ENCODE data around the gene DES.
"Not testable (repeated sequence)": the region's sequence is repeated elsewhere in the genome, so short reads cannot be mapped to it uniquely, and the experiment has no call there.

The DES gene

DNA sequence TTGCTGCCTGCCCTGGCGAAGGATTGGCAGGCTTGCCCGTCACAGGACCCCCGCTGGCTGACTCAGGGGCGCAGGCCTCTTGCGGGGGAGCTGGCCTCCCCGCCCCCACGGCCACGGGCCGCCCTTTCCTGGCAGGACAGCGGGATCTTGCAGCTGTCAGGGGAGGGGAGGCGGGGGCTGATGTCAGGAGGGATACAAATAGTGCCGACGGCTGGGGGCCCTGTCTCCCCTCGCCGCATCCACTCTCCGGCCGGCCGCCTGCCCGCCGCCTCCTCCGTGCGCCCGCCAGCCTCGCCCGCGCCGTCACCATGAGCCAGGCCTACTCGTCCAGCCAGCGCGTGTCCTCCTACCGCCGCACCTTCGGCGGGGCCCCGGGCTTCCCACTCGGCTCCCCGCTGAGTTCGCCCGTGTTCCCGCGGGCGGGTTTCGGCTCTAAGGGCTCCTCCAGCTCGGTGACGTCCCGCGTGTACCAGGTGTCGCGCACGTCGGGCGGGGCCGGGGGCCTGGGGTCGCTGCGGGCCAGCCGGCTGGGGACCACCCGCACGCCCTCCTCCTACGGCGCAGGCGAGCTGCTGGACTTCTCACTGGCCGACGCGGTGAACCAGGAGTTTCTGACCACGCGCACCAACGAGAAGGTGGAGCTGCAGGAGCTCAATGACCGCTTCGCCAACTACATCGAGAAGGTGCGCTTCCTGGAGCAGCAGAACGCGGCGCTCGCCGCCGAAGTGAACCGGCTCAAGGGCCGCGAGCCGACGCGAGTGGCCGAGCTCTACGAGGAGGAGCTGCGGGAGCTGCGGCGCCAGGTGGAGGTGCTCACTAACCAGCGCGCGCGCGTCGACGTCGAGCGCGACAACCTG lies at the start of gene DES:
TSS of gene DES (plus strand) at position 223 of the 857 bp plus-strand sequence. CDS start at position 309, 86 bp downstream.
- DNase-seq (ENCODE audit: low read depth in 1 of 2, low spot score in 1 of 2) = no peak

DNA sequence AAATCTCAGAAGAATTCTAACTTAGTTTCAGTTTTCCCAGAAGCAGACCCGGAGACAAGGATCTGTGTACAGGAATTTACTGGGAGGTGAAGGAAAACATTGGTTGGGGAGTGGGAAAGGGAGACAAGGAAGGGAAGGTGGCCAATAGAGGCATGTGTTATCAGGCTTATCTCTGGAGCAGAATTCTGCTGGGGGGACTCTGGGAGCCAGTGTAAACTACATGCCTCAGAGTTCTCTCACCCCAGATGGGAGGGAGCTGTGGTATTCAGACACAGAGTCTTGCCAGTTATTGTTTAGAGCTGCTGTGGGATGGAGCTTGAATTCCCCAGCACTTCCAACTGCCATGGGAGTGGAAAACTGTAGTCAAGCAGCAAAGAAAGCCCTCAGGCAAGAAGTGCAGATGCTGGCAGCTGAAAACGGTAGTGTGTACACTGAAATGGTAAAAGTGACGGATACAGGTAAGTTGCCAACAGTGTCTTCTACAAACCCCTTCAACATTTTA lies 49.4 kb upstream of the DES start:
- DNase-seq (ENCODE audit: low read depth in 1 of 2, low spot score in 1 of 2) = no peak

DNA sequence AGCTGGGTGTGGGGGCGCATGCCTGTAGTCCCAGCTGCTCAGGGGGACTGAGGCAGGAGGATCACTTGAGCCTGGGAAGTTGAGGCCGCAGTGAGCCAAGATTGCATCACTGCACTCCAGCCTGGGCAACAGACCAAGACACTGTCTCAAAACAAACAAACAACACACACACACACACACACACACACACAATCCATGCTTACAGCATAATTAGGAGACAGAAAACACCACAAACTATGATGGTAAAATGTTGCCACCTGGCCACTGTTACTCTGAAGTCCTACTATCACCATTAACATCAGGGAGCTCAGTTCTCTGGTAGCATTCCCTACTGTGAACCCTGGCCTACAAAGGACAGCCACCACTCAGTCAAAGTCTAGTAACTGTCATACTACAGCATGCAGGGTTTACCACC lies 48.7 kb upstream of the DES start:
- no peak for DNase-seq (ENCODE audit: low read depth in 1 of 2, low spot score in 1 of 2)

DNA sequence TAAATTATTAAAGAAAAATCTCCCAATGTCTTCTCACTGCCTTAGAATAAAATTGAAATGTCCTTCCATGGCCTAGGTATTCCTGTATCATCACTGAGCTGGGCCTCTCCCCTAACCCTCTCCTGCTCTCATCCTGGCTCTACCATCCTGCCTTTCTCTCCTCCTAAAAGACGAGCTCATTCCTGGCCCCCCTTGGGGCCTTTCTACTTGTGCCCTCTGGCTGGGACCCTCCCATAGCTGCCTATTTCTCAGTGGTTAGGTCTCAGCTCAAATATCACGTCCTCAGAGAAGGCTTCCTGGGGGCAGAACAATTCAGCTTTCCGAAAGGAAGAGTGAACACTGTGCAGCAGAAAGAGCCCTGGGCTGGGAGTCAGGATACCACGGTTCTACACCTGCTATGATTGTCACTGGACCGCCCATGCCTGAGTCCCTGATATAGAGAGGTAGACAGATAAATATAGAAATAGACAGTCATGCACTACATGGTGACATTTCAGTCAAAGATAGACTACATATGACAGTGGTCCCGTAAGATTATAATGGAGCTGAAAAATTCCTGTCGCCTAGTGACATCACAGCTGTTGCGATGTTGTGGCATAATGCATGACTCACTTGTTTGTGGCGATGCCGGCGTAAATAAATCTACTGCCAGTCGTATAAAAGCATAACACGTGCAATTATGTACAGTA lies 39.9 kb upstream of the DES start:
- DNase-seq (ENCODE audit: low read depth in 1 of 2, low spot score in 1 of 2) = no peak

DNA sequence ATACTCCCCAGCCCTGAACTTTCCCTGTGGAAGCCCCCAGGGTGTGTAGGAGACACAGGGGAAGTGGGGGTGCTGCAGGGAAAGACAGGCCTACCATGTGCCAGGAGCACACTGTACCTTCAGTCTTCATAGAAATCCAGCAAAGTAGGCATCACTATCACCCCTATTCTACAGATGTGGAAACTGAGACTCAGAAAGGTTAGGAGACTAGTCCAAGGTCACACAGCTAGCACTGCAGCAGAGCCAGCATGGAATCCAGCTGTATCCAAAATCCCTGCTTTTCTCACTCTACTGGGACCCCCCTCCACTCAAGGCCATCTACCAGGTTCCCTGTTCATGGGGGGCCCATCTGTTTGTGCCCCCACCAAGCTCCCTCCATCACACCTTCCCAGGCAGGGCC lies 37.3 kb upstream of the DES start:
- no peak for DNase-seq (ENCODE audit: low read depth in 1 of 2, low spot score in 1 of 2)

DNA sequence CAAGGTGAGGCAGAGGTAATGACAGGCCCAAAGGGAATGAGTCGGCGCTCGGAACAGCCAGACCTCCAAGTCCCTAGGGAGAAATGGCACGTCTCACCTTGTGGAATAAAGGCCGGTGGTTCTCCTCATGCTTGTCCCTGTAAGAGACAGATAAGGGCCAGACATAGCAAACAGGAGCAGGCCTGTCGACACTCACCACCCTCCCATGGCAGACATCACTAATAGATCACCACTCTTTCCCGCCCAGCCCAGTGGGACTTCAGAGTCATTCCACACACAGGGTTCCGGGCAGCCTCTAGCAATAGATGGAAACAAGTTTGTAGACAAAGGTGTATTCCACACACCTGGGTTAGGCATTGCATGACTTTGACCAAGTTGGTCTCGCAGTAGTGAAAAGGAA lies 36.7 kb upstream of the DES start:
- DNase-seq (ENCODE audit: low read depth in 1 of 2, low spot score in 1 of 2) = no peak

DNA sequence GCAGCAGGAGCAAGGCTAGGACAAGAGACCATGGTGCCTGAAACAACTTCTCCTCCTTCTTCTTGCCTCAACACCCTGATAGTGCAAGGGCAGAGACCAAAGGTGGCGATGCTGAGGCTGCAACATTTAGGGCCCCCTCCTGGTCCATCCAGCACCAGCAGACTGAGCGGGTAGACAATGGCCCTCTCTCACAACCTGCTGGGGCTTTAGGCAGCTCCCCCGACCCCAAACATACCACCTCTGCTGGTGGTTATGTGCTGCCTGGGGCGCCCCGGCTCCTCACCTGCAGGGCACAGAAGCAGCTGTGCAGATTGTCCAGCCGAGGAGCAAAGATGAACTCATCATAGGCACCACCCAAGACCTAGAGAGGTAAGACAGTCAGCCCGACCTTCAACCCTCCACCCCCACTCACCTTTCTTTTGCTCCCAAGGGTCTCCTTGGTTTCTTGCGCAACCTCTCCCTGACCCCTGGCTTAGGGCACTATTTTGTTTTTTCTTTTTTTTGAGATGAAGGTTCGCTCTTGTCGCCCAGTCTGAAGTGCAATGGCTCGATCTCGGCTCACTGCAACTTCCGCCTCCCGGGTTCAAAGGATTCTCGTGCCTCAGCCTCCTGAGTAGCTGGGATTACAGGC lies 34.0 kb upstream of the DES start:
- no peak for DNase-seq (ENCODE audit: low read depth in 1 of 2, low spot score in 1 of 2)

DNA sequence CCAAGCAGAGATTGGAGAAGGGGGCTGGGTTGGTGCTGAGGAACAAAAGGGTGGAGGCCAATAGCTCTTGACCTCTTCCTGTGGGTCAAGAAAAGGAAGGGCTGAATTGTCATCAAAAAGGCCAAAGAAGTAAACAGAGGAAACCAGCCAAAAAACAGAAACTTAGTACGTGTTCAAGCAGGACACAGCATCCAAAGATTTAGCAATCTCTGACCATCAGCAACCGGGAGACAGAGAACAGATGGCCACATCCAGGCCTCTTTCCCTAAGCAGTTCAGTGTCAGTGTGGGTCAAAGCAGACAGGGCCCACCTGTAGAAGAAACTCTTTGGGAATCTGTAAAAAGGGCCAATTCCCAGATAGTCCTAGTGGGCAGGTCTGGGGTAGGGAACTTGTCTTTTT lies 33.3 kb upstream of the DES start:
- DNase-seq (ENCODE audit: low read depth in 1 of 2, low spot score in 1 of 2) = no peak

DNA sequence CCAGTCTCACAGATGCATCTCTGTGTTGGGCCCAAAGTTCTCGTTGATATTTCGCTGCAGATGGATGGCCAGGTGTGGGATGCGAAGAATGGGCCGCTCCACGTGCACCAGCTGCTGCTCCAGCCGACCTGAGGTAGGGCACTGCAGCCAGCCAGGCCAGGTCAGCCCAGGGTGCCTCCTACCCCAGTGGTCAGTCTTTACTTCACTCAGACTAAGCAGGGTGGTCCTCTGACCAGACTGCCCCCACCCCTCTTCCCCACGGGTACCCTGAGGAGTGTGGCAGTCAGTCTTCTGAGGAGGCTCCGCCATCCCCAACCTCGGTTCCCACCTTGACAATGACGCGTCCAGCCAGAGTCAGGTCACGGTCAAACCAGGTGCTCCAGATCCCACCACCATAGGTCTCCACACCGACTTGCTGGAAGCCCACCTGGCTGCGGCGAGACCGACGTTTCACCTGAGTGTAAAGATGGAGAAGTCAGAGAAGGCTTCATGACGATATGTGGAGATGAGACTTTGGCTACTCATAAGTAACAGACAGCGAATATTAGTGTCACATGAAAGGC lies 32.1 kb upstream of the DES start:
- DNase-seq (ENCODE audit: low read depth in 1 of 2, low spot score in 1 of 2) = no peak

DNA sequence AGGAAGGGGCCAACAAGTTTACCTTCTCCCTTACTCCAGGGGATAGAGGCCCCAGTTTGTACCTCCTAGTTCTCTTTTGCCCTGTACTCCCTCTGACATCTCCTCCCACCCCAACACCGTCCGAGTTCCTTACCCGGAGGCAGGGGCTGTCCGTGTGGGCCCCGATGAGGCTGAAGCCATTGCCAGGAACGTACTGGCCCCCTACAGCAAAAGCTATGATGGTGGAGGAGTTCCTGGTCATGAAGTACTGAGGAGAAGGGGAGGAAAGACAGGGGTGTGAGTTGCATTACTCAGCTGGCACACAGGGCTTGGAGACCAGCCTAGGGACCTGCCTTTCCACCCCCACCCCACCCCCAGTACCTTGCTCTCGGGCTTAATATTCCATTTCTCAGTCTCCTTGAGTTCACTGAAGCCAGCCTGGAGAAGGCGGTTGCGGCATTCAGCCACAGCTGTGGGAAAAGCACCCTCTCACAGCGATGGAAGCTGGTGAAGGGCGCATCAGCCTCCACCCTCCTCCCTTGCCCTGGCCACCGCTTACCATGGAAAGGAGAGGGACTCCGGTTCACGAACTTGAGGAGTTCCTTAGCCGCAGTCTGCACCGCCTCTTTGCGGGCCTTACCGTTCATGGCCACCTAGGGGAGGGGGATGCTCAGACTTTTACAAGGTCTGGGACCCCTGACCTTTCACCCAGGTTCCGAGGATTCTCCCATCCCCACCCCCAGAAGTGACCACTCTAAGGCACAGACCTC lies 31.5 kb upstream of the DES start:
- no peak for DNase-seq (ENCODE audit: low read depth in 1 of 2, low spot score in 1 of 2)

DNA sequence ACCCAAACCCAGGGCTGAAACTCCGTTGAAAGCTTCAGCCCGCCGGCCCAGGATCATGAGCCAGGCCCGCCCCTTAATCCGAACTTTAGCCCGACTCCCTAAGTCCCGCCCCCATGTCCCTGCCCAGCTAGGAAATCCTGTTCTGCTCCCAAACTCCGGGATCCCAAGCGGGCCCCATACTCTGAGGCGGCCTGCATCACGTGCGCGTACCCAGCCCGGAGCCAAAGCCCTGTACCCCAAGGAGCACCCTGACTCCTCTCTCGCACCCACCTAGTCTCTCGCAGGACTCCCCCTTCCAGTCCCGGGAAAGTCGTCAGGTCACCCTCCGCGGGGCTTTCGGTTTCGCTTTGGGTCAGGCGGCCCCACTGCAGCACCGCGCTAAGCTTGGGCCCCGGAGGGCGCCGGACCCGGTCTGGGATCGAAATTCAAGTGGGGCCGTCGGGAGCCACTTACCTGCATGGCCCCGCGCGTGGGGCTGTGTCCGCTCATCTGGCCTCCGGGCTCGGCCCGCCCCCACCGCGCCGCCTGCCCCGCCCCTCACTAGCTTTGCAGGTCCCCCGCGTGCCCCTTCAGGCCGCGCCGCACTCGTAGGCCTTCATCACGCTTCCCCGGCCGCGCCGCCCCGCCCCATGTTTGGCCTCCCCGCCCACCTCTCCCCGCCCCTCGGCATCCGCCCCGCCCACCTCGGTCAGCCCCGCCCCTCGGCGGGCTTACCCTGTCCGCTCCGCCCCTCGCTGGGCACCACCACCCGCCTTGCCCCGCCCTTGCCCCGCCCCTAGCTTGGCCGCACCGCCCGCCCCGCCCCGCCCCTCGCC lies 30.7 kb upstream of the DES start, which contains the start of gene DNPEP:
TSS of gene DNPEP (minus strand) at position 607 of the 815 bp plus-strand sequence. CDS start at position 489, 118 bp downstream.
- DNase-seq (ENCODE audit: low read depth in 1 of 2, low spot score in 1 of 2) = peak; percentile 91 to 99

DNA sequence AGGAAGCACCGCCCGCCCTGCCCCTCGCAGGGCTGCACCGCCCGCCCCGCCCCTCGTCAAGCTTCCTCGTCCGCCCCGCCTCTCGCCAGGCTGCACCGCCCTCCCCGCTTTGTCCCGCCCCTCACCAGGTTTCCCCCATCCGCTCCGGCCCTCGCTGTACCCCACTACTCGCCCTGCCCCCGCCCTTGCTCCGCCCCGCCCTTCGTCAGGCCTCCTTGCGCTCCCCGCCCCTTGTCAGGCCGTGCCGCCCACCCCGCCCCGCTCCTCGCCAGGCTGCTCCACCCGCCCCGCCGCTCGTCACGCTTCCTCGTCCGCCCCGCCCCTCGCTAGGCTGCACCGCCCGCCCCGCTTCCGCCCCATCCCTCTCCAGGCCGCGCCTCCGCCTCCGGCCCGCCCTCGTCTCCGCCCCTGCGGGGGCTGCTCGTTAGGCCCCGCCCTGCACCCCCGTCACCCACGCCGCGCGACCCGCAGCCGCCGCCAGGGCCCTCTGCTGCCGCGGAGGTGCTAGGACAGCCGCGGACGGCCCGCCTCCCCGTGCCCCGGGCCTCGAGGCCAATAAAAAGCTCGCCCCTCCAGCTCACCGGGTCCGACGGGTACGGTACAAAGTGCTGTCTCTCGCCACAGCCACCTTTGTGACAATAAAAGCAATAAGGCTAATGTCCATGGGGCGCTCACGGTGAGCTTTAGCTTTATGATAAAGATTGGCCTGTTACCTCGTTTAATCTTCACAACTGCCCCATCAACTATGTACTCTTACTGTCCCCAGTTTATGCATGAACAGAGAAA lies 29.9 kb upstream of the DES start:
- peak; percentile 97 to 99 for DNase-seq (ENCODE audit: low read depth in 1 of 2, low spot score in 1 of 2)

DNA sequence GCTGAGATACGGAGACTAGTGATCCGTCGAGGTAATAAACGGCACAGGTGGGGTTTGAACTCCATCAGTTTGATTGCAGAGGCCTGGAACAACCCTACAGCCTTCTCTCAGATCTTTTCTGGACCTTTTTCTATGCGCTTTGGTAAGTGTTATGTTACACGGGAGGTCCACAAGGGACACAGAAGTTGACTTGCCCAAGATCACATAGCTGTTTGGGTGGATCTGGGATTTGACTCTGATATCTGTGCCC lies 29.3 kb upstream of the DES start:
- no peak for DNase-seq (ENCODE audit: low read depth in 1 of 2, low spot score in 1 of 2)

DNA sequence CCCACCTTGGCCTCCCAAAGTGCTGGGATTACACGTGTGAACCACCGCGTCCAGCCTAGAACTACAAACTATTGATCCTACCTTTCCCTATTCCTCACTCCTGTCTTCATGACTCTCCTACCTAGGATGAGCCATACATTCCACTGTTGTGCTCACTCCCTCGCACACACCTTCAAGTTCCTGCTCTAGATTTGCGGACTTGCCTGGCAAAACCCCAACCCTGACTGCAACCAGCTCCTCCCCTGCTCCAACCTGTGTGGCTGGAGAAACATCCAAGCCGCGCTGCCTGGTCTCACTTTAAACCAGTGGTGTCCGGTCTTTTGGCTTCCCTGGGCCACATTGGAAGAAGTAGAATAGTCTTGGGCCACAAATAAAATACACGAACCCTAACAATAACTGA lies 25.4 kb upstream of the DES start:
- DNase-seq (ENCODE audit: low read depth in 1 of 2, low spot score in 1 of 2) = no peak

DNA sequence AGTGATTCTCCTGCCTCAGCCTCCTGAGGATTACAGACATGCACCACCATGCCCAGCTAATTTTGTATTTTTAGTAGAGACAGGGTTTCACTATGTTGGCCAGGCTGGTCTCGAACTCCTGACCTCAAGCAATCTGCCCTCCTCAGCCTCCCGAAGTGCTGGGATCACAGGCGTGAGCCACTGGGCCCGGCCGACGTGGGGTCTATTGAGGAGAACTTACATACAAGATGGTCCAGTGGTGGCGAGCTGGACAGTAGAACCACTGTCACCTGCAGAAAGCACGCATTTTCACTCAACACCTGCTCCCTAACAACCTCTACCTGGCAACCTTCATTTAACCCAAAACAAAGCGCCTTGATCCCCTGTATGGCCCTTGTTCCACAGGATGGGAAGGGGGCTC lies 23.1 kb upstream of the DES start:
- DNase-seq (ENCODE audit: low read depth in 1 of 2, low spot score in 1 of 2) = not testable (repeated sequence)

DNA sequence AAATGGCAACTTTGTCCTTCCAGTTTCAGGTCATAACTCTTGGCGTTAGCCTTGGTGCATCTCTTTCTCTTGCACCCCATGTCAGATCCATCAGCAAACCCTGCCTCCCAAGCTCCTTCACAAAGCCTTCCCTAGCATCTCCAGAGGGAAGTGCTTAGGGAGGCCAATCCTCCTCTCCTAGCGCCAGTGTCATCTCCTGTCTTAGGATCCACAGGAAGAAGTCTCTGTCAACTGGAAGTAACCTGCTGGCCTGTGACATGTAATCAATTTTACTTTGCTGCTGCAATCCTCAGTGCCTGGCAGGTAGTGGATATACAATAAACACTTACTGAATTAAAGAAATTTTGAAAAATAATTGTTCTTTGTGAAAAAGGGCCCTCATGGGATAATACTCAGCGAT lies 22.6 kb upstream of the DES start:
- no peak for DNase-seq (ENCODE audit: low read depth in 1 of 2, low spot score in 1 of 2)

DNA sequence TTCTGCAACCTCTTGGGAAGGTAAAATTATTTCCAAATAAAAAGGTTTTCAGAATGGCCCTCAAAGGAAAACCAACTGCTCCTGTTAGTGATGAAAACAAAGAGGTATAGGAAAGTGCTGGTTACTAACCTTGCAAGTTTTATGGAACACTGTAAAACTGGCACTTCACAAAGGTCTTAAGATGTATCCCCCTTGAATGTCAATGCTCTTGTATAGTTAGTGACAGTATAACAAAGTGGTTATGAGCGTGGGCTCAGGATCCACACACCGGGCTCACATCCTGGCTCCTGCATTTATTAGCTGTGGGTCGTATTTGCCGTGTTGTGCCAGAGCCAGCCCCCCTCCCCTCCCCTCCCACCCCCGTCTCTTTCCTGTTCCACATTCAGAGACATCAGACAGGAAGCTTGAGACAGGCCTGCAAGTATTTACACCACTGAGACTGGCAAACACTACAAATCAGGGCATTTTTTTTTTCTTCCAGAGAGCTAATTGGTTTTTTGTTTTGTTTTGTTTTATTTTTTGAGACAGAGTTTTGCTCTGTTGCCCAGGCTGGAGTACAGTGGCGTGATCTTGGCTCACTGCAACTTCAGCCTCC lies 21.2 kb upstream of the DES start:
- DNase-seq (ENCODE audit: low read depth in 1 of 2, low spot score in 1 of 2) = no peak

DNA sequence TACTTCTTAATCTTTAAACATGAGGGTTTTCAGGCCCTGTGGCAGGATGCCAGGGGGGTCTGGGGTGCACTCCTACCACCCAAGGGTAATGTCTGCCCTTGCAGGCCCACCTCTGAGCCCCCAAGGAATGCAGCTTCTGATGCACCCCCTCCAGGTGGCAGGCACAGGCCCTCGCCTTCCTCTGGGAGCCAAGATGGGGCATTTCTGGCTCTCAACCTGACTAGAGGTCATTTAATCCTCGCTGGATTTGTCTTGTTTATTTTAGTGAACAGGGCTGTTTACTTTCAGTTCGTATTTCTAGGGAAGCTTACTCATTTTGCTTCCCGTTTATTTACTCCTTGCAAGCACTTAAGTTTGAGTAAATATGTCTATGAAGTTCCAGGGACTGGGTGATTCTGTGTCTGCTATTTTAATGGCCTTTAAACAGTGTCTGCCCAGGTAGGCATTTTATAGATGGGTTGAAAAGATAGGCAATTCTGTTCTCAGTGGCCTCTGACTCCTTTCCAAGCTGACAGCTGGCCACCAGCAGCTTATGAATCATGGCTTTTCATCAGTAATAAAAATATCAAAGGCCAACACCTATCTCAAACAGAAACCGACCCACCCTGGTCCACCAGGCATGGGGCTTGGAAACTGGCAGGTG lies 19.3 kb upstream of the DES start:
- no peak for DNase-seq (ENCODE audit: low read depth in 1 of 2, low spot score in 1 of 2)
